ENCODE data around the gene PIK3CD. TPM values are rescaled to one million over a fixed set of nuclear protein-coding genes. Genes with fewer than 3 reads are reported as not detected.

The PIK3CD gene
- total and polyA plus RNA-seq, 2 of the 4 experiments (the other 2 are of a cell fraction) = 5.0 to 12.1 TPM

DNA sequence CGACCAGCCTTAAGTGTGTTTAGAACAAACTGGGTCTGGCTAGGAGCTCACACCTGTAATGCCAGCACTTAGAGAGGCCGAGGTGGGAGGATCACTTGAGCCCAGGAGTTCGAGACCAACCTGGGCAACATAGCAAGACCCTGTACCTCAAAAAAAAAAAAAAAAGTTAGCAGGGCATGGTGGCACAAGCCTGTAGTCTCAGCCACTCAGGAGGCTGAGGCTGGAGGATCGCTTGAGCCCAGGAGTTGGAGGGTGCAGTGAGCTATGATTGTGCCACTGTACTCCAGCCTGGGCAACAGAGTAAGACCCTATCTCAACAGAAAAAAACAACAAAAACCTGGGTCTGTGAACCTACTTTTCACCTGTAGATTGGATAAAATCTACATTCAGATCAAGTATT is 54.6 kb downstream of the PIK3CD start:
- peak overlapping the region; percentile 29; the same call in 1 of the 2 replicates for H3K4ac ChIP-seq (ENCODE audit: low read depth, low read length)
- H3K9me1 ChIP-seq (ENCODE audit: insufficient read depth, low read length) = peaks cover 10% of the 10 kb centered on the region
- no TSS peak for BruUV-seq (replicated peaks)
- TF ChIP-seq MXI1 (IDR thresholded peaks at IDR 0.05; ENCODE audit: borderline replicate concordance, low read depth, low read length) (no peak), RCOR1 (IDR thresholded peaks at IDR 0.05; ENCODE audit: insufficient replicate concordance, low read length) (no peak), RAD21 (IDR thresholded peaks at IDR 0.05; ENCODE audit: low read length) (no peak), BHLHE40 (IDR thresholded peaks at IDR 0.05; ENCODE audit: low read depth, low read length) (no peak), CHD1 (IDR thresholded peaks at IDR 0.05; ENCODE audit: low read depth, low read length) (no peak), MAFK (IDR thresholded peaks at IDR 0.05; ENCODE audit: low read depth, low read length) (no peak), CEBPB (IDR thresholded peaks at IDR 0.05; ENCODE audit: low read depth, low read length) (no peak), FOS (IDR thresholded peaks at IDR 0.05; ENCODE audit: low read depth, low read length) (no peak), POLR2A (IDR thresholded peaks at IDR 0.05; ENCODE audit: low read depth, low read length) (no peak), SMC3 (IDR thresholded peaks at IDR 0.05; ENCODE audit: low read depth, low read length) (no peak), RFX5 (IDR thresholded peaks at IDR 0.05; ENCODE audit: low read depth, low read length) (no peak), NFE2L2 (IDR thresholded peaks at IDR 0.05; ENCODE audit: low read depth, low read length) (no peak)
- TF ChIP-seq, protein P1, sequence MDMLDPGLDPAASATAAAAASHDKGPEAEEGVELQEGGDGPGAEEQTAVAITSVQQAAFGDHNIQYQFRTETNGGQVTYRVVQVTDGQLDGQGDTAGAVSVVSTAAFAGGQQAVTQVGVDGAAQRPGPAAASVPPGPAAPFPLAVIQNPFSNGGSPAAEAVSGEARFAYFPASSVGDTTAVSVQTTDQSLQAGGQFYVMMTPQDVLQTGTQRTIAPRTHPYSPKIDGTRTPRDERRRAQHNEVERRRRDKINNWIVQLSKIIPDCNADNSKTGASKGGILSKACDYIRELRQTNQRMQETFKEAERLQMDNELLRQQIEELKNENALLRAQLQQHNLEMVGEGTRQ (IDR thresholded peaks at IDR 0.05; ENCODE audit: low read depth, low read length) = no peak
- TF ChIP-seq, protein P2, sequence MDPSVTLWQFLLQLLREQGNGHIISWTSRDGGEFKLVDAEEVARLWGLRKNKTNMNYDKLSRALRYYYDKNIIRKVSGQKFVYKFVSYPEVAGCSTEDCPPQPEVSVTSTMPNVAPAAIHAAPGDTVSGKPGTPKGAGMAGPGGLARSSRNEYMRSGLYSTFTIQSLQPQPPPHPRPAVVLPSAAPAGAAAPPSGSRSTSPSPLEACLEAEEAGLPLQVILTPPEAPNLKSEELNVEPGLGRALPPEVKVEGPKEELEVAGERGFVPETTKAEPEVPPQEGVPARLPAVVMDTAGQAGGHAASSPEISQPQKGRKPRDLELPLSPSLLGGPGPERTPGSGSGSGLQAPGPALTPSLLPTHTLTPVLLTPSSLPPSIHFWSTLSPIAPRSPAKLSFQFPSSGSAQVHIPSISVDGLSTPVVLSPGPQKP (IDR thresholded peaks at IDR 0.05; ENCODE audit: borderline replicate concordance, low read depth, low read length) = no peak
- TF ChIP-seq, protein P3, sequence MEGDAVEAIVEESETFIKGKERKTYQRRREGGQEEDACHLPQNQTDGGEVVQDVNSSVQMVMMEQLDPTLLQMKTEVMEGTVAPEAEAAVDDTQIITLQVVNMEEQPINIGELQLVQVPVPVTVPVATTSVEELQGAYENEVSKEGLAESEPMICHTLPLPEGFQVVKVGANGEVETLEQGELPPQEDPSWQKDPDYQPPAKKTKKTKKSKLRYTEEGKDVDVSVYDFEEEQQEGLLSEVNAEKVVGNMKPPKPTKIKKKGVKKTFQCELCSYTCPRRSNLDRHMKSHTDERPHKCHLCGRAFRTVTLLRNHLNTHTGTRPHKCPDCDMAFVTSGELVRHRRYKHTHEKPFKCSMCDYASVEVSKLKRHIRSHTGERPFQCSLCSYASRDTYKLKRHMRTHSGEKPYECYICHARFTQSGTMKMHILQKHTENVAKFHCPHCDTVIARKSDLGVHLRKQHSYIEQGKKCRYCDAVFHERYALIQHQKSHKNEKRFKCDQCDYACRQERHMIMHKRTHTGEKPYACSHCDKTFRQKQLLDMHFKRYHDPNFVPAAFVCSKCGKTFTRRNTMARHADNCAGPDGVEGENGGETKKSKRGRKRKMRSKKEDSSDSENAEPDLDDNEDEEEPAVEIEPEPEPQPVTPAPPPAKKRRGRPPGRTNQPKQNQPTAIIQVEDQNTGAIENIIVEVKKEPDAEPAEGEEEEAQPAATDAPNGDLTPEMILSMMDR (conservative IDR thresholded peaks at IDR 0.05; ENCODE audit: low read depth, low read length) = no peak
- WGBS, 2 experiments (ENCODE audit: extremely low coverage in 2 of 2, insufficient read length in 1 of 2) = no CpG with 5 or more reads among the region's 4 CpGs
- H3K4me1 ChIP-seq (ENCODE audit: control insufficient read depth, insufficient read depth, low read length) = peaks cover 4% of the 10 kb centered on the region; the same call in 1 of the 2 replicates
- H2BK120ac ChIP-seq (ENCODE audit: low read depth, low read length) = peak overlapping the region; percentile 32
- 0 out of 2 replicates have a peak overlapping the region, but pooled peaks have one; percentile 41 for H3K14ac ChIP-seq (replicated peaks; ENCODE audit: low read depth, low read length)
- H4K91ac ChIP-seq (ENCODE audit: insufficient read depth, low read depth, low read length) = peak overlapping the region; percentile 29; the same call in 1 of the 2 replicates
- intact Hi-C loops (cut with micrococcal nuclease) = no loop called here
- no peak overlapping the region for H2AFZ ChIP-seq (replicated peaks; ENCODE audit: low read length, poor library complexity)
- H3K4me2 ChIP-seq (ENCODE audit: low read depth, low read length) = no peak overlapping the region
- peak overlapping the region; percentile 46; the same call in 1 of the 2 replicates for H2AK5ac ChIP-seq (ENCODE audit: low read depth, low read length)
- peaks cover 6% of the 10 kb centered on the region for H3K36me3 ChIP-seq (ENCODE audit: control insufficient read depth, insufficient read depth, low read length)
- H3K18ac ChIP-seq (ENCODE audit: low read depth, low read length) = no peak overlapping the region
- no peak overlapping the region for H4K5ac ChIP-seq (ENCODE audit: low read depth, low read length)
- DNase-seq (no peak), ATAC-seq (ENCODE audit: low read depth) (no peak)
- H3K9ac ChIP-seq (ENCODE audit: low read depth, low read length) = no peak overlapping the region
- H2BK5ac ChIP-seq (ENCODE audit: low read depth, low read length, poor library complexity, severe bottlenecking) = no peak overlapping the region
- peaks cover 3% of the 10 kb centered on the region; the same call in 1 of the 2 replicates for H4K20me1 ChIP-seq (ENCODE audit: insufficient read depth, low read length)
- H3K4me3 ChIP-seq (ENCODE audit: insufficient read depth, low read depth, low read length) = no peak overlapping the region
- H2BK15ac ChIP-seq (ENCODE audit: low read depth, low read length) = no peak overlapping the region; the same call in 2 of the 3 replicates
- H2BK20ac ChIP-seq (ENCODE audit: low read depth, low read length) = peak overlapping the region; percentile 64
- no peak overlapping the region for H3K56ac ChIP-seq (ENCODE audit: extremely low read depth, insufficient read depth, low read length)
- no peak overlapping the region for H3K27ac ChIP-seq (ENCODE audit: insufficient read depth, low read length)
- H2AK9ac ChIP-seq (replicated peaks; ENCODE audit: low read depth, low read length, poor library complexity) = no peak overlapping the region
- in situ Hi-C loops (cut with MboI; ENCODE audit: low sequenced_read_pairs) = no loop called here
- POLR2A ChIA-PET (ENCODE audit: unreplicated experiment) = no interaction called here
- CTCF ChIA-PET = no interaction called here
- dilution Hi-C loops (cut with HindIII; ENCODE audit: low sequenced_read_pairs, unreplicated experiment) = no loop called here
- no peaks in the 10 kb centered on the region for H3K9me3 ChIP-seq (ENCODE audit: control insufficient read depth, insufficient read depth, low read length)
- H4K8ac ChIP-seq (ENCODE audit: low read depth in 2 of 2, low read length in 2 of 2) = no peak overlapping the region; a peak in 1 of 4 replicates
- H3K79me1 ChIP-seq (ENCODE audit: low read depth in 1 of 2, low read length in 2 of 2) = peaks cover 19 to 40% of the 10 kb centered on the region in 2 experiments
- no peak overlapping the region for H3K23ac ChIP-seq (ENCODE audit: low read depth, low read length)
- H3K27me3 ChIP-seq (ENCODE audit: control insufficient read depth, insufficient read depth, low read length) = no peaks in the 10 kb centered on the region

All from IMR-90 (cell line).